ENCODE measurements around the gene TEAD2. TPM values are rescaled to one million over a fixed set of nuclear protein-coding genes. Genes with fewer than 3 reads are reported as not detected.
A peak's percentile ranks its signal among the peaks of the same experiment; 100 is the strongest.

Gene TEAD2
- total and polyA plus RNA-seq, 9 of the 15 experiments (the other 6 are each of a cell fraction or from before 2014, with no cell fraction given) = 1.6 to 27.0 (median 13.9) TPM

- TF ChIP-seq CTCFL (IDR thresholded peaks at IDR 0.05; ENCODE audit: borderline replicate concordance, insufficient read depth, low read depth, low read length, poor library complexity, severe bottlenecking) = no peak
- TF ChIP-seq POLR3G (IDR thresholded peaks at IDR 0.05; ENCODE audit: extremely low read depth, insufficient read length, insufficient replicate concordance) = no peak
- TF ChIP-seq ZNF232 (CRISPR knock-in tag; IDR thresholded peaks at IDR 0.05) = no peak
- TF ChIP-seq POU5F1 (IDR thresholded peaks at IDR 0.05; ENCODE audit: borderline replicate concordance, low read depth, low read length, partially characterized antibody) = no peak
- no peak for TF ChIP-seq ZSCAN29 (IDR thresholded peaks at IDR 0.05)
- no peak for TF ChIP-seq ZSCAN32 (CRISPR knock-in tag; IDR thresholded peaks at IDR 0.05)
- TF ChIP-seq SMC3 (conservative IDR thresholded peaks at IDR 0.05; ENCODE audit: insufficient read depth, low read depth, low read length) = 0 out of 2 replicates have a peak, but pooled peaks have one; percentile 30
- TF ChIP-seq SMARCA5 (IDR thresholded peaks at IDR 0.05) = no peak
- no peak for TF ChIP-seq ZNF785 (CRISPR knock-in tag; IDR thresholded peaks at IDR 0.05)
- TF ChIP-seq NONO (IDR thresholded peaks at IDR 0.05; ENCODE audit: low read depth in 2 of 2, low read length in 1 of 2) = no peak
- peak; percentile 46 for TF ChIP-seq SUPT5H (IDR thresholded peaks at IDR 0.05)
- peak; percentile 68 for TF ChIP-seq RBFOX2 (IDR thresholded peaks at IDR 0.05; ENCODE audit: low read depth, low read length)
- 0 out of 2 replicates have a peak, but pooled peaks have one; percentile 35 for TF ChIP-seq CBX5 (IDR thresholded peaks at IDR 0.05; ENCODE audit: borderline replicate concordance, low read depth)
- no peak for TF ChIP-seq ZZZ3 (IDR thresholded peaks at IDR 0.05)
- peak; percentile 61 for TF ChIP-seq POLR2A (conservative IDR thresholded peaks at IDR 0.05)
- no peak for TF ChIP-seq ZNF133 (CRISPR knock-in tag; IDR thresholded peaks at IDR 0.05)
- no peak for TF ChIP-seq XRCC3 (IDR thresholded peaks at IDR 0.05)
- TF ChIP-seq NCOA6 (IDR thresholded peaks at IDR 0.05) = no peak
- TF ChIP-seq ZBTB7A (IDR thresholded peaks at IDR 0.05; ENCODE audit: borderline replicate concordance, control insufficient read depth, low read depth, low read length) = peak; percentile 54; the same call in 1 of the 2 replicates
- TF ChIP-seq POLR2B (IDR thresholded peaks at IDR 0.05; ENCODE audit: low read depth, partially characterized antibody) = no peak
- TF ChIP-seq ETV5 (CRISPR knock-in tag; IDR thresholded peaks at IDR 0.05; ENCODE audit: low read depth) = peak; percentile 70; the same call in 1 of the 2 replicates
- TF ChIP-seq ZNF431 (CRISPR knock-in tag; IDR thresholded peaks at IDR 0.05) = no peak
- no peak for TF ChIP-seq STAT6 (CRISPR knock-in tag; IDR thresholded peaks at IDR 0.05)
- peak in 1 of 2 experiments; percentile 71; a peak in 1 of 4 replicates for TF ChIP-seq ARNT (IDR thresholded peaks at IDR 0.05)
- TF ChIP-seq CREM (IDR thresholded peaks at IDR 0.05; ENCODE audit: low read depth) = peak; percentile 81
- TF ChIP-seq SETDB1 (IDR thresholded peaks at IDR 0.05; ENCODE audit: low read length) = peak; percentile 83
Observed at GRCh38 chr19:49363268-49364082, 1.3 kb upstream of the TEAD2 start, which contains the start of gene DKKL1 (continued).

Data from K562 (cell line).